HFF-Myc (cell line): ENCODE data around the gene AFF3.

ENCODE experiments used
- DNase-seq: peaks from one replicate; pipeline ENCODE4 v3.0.0-alpha.2; 2011; ENCODE audit warnings: low read depth; ENCODE audit errors: extremely low read depth
- H3K4me3 ChIP-seq: replicated peaks from 2 replicates; pipeline ENCODE4 v1.5.1; 2011; ENCODE audit warnings: low read depth, mild to moderate bottlenecking, control low read depth, low read length
- TF ChIP-seq, protein P1 (sequence below): IDR thresholded peaks from 2 replicates; pipeline ENCODE4 v1.5.1; 2012; ENCODE audit warnings: mild to moderate bottlenecking, low read depth, low read length, control low read depth; ENCODE audit errors: missing control alignments

Gene AFF3

DNA sequence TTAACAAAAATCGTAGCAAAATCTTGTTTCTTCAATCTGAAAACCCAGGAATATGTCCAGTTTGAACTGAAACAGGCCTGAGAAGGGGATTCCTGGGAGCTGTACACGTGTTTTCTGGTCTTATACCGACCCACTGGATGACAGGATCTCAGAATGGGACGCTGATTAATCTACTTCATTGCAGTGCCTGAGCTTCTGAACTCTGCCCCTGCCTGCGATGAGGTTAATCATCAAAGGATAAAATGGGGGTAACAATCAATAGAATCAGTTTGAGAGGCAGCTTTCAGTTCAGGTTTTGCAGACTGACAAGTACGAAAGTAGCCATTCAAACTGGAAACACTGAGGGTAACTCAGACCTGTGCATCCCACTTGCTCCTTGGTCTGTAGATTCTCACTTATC is 378.6 kb downstream of the AFF3 start:
- TF ChIP-seq, protein P1, sequence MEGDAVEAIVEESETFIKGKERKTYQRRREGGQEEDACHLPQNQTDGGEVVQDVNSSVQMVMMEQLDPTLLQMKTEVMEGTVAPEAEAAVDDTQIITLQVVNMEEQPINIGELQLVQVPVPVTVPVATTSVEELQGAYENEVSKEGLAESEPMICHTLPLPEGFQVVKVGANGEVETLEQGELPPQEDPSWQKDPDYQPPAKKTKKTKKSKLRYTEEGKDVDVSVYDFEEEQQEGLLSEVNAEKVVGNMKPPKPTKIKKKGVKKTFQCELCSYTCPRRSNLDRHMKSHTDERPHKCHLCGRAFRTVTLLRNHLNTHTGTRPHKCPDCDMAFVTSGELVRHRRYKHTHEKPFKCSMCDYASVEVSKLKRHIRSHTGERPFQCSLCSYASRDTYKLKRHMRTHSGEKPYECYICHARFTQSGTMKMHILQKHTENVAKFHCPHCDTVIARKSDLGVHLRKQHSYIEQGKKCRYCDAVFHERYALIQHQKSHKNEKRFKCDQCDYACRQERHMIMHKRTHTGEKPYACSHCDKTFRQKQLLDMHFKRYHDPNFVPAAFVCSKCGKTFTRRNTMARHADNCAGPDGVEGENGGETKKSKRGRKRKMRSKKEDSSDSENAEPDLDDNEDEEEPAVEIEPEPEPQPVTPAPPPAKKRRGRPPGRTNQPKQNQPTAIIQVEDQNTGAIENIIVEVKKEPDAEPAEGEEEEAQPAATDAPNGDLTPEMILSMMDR, result no peak
- no peak for DNase-seq
- H3K4me3 ChIP-seq, result no peak overlapping the region

DNA sequence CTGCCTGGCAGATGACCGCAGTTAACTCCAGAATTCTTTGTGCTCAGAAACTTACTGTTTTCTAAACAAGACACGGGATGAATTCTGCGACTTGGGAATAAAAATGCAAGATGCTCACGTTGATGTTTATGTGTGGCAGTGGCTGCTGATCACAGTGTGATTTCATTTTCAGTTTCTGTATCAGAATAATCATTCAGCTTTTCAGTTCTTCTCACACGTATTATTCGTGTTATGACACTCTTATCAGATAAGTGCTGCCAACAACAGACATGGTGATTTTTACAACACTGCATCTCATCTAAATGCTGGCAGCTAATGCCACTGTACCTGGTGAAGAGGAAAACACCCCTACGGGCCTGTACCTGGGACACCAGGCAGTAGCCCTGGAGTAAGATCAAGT is 379.7 kb downstream of the AFF3 start:
- TF ChIP-seq, protein P1, result no peak
- H3K4me3 ChIP-seq, result no peak overlapping the region
- no peak for DNase-seq

DNA sequence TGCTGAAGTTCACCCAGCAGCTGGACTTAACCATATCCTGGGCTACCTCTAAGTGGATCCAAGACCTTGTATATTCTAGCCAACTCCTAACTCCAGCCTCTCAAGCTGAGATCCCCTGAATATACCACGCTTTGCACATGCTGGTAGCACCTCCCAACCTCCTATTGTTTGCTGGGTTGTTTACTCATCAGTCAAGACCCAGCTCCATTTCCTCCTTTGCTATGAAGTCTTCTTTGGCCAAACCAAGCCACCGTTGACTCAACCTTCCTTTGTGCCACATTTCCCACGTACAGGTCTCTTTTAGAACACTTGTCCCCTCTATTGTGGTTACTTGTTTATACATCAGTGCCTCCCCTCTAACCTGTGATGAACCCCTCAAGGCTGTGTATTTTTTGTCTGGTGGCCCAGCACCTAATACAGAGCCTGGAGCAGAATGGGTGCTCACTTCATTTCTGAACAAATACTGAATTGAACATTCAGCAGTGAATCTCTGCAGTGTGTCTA is 384.7 kb downstream of the AFF3 start:
- no peak overlapping the region for H3K4me3 ChIP-seq
- TF ChIP-seq, protein P1, result no peak
- DNase-seq, result no peak

DNA sequence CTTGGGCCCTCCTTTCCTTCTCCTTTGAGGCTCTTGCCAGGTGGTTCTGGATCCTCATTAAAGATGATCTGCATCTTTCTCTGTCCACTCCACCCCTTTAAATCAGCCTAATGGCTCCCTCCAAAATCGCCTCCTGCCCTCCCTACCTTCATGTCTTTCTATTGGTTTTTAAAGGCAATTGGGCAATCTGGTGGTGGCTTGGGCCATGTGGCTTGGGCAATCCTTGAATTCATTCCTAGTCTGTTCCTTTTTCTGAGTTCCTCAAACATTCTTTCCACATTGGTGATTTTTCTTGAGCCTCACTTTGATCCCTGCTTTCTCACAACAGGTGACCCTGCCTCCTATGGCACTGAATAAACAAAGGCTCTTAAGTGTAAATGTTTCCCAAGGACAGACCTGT is 386.3 kb downstream of the AFF3 start:
- DNase-seq, result no peak
- TF ChIP-seq, protein P1, result no peak
- no peak overlapping the region for H3K4me3 ChIP-seq

DNA sequence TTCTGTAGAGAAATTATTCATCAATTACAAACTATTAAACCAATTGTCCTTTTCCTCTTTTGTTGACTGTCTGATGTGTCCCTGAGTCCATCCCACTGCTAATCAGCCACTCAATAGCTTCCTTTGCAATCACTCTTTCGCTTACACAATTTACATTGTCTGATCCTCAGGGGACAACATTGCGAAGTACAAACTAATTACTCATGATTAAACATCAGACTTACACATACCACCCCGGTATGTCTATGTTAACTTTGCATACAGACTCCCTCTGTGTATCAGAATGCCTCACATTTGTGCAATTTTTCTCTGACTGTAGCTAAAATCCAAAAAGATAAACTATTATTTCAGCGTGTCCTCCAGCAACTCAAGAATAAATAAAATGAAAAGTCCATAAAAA is 388.2 kb downstream of the AFF3 start:
- no peak overlapping the region for H3K4me3 ChIP-seq
- no peak for DNase-seq
- TF ChIP-seq, protein P1, result no peak

DNA sequence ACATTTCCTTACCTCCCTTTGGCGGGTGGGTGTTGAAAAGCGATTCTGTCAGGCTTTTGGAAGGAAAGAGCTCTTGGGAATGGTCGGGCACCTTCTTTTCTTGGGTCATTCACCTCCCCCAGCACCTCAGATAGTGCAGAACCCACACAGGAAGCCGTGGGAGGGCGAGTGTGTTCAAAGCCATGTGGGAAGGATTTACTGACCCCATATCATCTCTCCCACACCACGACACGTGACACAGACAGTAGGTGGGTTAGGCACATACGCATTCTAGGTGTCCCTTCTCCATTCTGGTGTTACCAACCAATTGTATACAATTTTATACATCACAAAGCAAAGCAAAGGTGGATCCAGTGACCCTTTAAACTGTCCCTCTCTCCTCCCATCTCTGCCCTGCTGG is 388.9 kb downstream of the AFF3 start:
- no peak overlapping the region for H3K4me3 ChIP-seq
- no peak for DNase-seq
- TF ChIP-seq, protein P1, result no peak

DNA sequence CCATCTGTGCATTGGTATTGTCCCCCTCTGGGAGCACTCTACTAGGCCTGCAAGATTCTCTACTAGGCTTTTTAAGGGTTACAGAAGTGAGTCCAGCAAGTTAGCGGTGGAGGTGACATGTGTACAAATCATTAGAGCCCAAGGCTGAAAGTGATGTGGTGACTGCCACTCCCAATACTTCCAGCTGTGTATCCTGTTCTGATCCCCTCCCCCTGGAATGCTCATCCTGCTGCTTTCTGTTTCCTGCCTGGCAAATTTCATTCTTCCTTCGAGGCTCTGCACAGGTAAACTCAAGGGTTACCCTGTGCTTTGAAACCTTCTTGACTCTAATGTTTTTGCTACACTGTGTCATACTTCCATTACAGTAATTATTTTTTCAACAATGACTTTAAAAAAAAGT is 394.0 kb downstream of the AFF3 start:
- no peak for DNase-seq
- TF ChIP-seq, protein P1, result no peak
- no peak overlapping the region for H3K4me3 ChIP-seq
